CD4-positive, alpha-beta T cell (primary cell): ENCODE measurements around the gene DEF6. TPM values are rescaled to one million over a fixed set of nuclear protein-coding genes. Genes with fewer than 3 reads are reported as not detected.

ENCODE experiments used
- ATAC-seq: fragments of 200-7000 bp; cut with Tn5 transposase; one replicate; pipeline ENCODE4 v1.10.0; 2022; ENCODE audit warnings: mild to moderate bottlenecking; ENCODE audit not compliant: poor library complexity
- CTCF ChIA-PET: fragments of 350-600 bp; sonication (Branson Sonifier 250); formaldehyde crosslinking; loops from one replicate; lab custom pipeline; 2021; ENCODE audit warnings: antibody characterized with exemption, inconsistent platforms; lab: Charles Lee
- POLR2A ChIA-PET: fragments of 350-600 bp; sonication (Branson Sonifier 250); formaldehyde crosslinking; loops from one replicate; lab custom pipeline; 2021; ENCODE audit warnings: antibody characterized with exemption, inconsistent platforms; lab: Charles Lee
- DNase-seq, 14 experiments: peaks; one replicate each; pipeline ENCODE4 v3.0.0-alpha.2; 2013 to 2020; ENCODE audit warnings: mixed read lengths in 2 of 14
- H3K27ac ChIP-seq, 2 donors: one replicate each; pipeline versions ENCODE4 v1.5.1 to v1.7.0; 2013; ENCODE audit warnings: low read length in 2 of 2, low read depth in 1 of 2, mild to moderate bottlenecking in 1 of 2
- H3K27me3 ChIP-seq, 2 experiments: 1 replicate in 1 of 2; 2 replicates in 1 of 2; pipeline versions ENCODE4 v1.6.1 to v1.7.0; 2013; ENCODE audit warnings: low read length in 2 of 2, control low read depth in 1 of 2, mild to moderate bottlenecking in 1 of 2, moderate library complexity in 1 of 2; ENCODE audit not compliant: insufficient read depth in 2 of 2, control insufficient read depth in 1 of 2
- H3K36me3 ChIP-seq: one replicate; pipeline ENCODE4 v1.6.1; 2013; ENCODE audit warnings: low read length, control low read depth; ENCODE audit not compliant: insufficient read depth
- H3K4me1 ChIP-seq: one replicate; pipeline ENCODE4 v1.6.1; 2013; ENCODE audit warnings: low read length, control low read depth; ENCODE audit not compliant: insufficient read depth
- H3K4me3 ChIP-seq: one replicate; pipeline ENCODE4 v1.5.1; 2013; ENCODE audit warnings: mild to moderate bottlenecking, low read length, moderate library complexity
- H3K9me3 ChIP-seq, 2 experiments: 1 replicate in 1 of 2; 2 replicates in 1 of 2; pipeline versions ENCODE4 v1.6.1 to v1.7.0; 2013; ENCODE audit warnings: low read length in 2 of 2, mild to moderate bottlenecking in 2 of 2, control low read depth in 1 of 2, moderate library complexity in 1 of 2; ENCODE audit not compliant: control insufficient read depth in 1 of 2, insufficient read depth in 1 of 2
- H3K27ac Mint-ChIP-seq: one replicate; pipeline ENCODE4 v1.8.0; 2020; ENCODE audit warnings: mixed read lengths
- H3K27me3 Mint-ChIP-seq: one replicate; pipeline ENCODE4 v1.8.0; 2021; ENCODE audit warnings: mixed read lengths
- H3K36me3 Mint-ChIP-seq: one replicate; pipeline ENCODE4 v1.8.0; 2021; ENCODE audit warnings: low read depth, mixed read lengths
- H3K4me1 Mint-ChIP-seq: one replicate; pipeline ENCODE4 v1.8.0; 2021; ENCODE audit warnings: low read depth, mixed read lengths
- H3K4me3 Mint-ChIP-seq: one replicate; pipeline ENCODE4 v1.8.0; 2020; ENCODE audit warnings: mild to moderate bottlenecking, mixed read lengths
- H3K9me3 Mint-ChIP-seq: one replicate; pipeline ENCODE4 v1.8.0; 2020; ENCODE audit warnings: mixed read lengths
- intact Hi-C, 2 experiments: fragments of 100-400 bp; cut with DNase I in 1 of 2; cut with micrococcal nuclease in 1 of 2; formaldehyde crosslinking; loops; one replicate each; pipeline versions ENCODE4 v1.15.1 to v1.9.0; 2023 to 2025; cut with DNase I, micrococcal nuclease
- total RNA-seq, 174 experiments: library from RNA in 2 of 174; stranded (reverse) in 2 of 174; gene quantifications; one replicate each; pipeline ENCODE4 v1.2.3 and lab custom pipeline; 2021 to 2026
- TF ChIP-seq, protein P1 (sequence below): fragments of 200-600 bp; IDR thresholded peaks from one replicate; pipeline ENCODE4 v1.8.0; 2022; ENCODE audit warnings: antibody characterized with exemption, mild to moderate bottlenecking

The DEF6 gene
- total RNA-seq, 2 experiments from 2014 or later, result 209 to 212 TPM

DNA sequence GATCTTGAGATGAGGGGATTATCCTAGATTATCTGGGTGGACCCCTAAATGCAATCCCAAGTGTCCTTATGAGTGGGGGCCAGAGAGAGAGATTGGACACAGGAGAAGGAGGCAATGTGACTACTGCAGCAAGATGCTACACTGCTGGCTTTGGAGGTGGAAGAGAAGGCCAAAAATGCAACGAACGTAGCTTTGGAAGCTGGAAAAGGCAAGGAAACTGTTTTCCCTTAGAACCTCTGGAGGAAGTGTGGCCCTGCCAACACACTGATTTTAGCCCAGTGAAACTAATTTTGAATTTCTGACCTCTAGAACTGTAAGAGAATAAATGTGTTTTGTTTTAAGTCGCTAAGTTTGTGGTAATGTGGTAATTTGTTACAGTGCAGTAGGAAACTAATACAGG lies 60.5 kb downstream of the DEF6 start:
- ChIA-PET CTCF (no interaction called here), POLR2A (no interaction called here)
- Histone ChIP-seq H3K27me3 (no peaks in the 10 kb centered on the region), H3K36me3 (peaks cover 63% of the 10 kb centered on the region), H3K4me1 (peaks cover 36% of the 10 kb centered on the region), H3K4me3 (no peak overlapping the region), H3K9me3 (no peaks in the 10 kb centered on the region), H3K27ac (no peak overlapping the region)
- Mint-ChIP-seq H3K9me3 (no peaks in the 10 kb centered on the region), H3K27ac (no peak overlapping the region), H3K27me3 (no peaks in the 10 kb centered on the region), H3K4me3 (no peak overlapping the region), H3K36me3 (peaks cover 74% of the 10 kb centered on the region), H3K4me1 (peaks cover 82% of the 10 kb centered on the region)
- intact Hi-C loops, result no loop called here
- DNase-seq (no peak), ATAC-seq (no peak)
- TF ChIP-seq, protein P1, sequence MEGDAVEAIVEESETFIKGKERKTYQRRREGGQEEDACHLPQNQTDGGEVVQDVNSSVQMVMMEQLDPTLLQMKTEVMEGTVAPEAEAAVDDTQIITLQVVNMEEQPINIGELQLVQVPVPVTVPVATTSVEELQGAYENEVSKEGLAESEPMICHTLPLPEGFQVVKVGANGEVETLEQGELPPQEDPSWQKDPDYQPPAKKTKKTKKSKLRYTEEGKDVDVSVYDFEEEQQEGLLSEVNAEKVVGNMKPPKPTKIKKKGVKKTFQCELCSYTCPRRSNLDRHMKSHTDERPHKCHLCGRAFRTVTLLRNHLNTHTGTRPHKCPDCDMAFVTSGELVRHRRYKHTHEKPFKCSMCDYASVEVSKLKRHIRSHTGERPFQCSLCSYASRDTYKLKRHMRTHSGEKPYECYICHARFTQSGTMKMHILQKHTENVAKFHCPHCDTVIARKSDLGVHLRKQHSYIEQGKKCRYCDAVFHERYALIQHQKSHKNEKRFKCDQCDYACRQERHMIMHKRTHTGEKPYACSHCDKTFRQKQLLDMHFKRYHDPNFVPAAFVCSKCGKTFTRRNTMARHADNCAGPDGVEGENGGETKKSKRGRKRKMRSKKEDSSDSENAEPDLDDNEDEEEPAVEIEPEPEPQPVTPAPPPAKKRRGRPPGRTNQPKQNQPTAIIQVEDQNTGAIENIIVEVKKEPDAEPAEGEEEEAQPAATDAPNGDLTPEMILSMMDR, result no peak

DNA sequence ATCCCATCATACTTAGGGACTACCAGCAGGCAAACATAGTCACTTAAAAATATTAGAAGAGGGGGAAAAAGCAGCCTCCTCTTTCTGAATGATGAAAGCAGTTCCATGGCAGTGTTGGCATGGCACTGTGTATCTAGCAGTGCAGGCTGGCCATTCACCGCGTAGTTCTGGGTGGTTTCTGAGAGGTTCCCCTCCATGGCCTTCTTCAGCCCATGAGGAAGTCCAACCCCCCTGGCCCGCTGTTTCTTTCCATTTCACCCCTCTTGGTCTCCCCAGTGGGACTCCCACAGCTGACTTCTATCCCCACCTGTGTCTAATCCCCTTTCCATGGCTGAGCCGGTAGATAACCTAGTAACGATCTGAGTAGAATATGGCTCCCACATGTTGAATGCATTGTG lies 61.7 kb downstream of the DEF6 start:
- Histone ChIP-seq H3K4me1 (peaks cover 37% of the 10 kb centered on the region), H3K9me3 (no peaks in the 10 kb centered on the region), H3K36me3 (peaks cover 55% of the 10 kb centered on the region), H3K4me3 (no peak overlapping the region), H3K27me3 (no peaks in the 10 kb centered on the region), H3K27ac (no peak overlapping the region)
- no peak for DNase-seq
- POLR2A ChIA-PET, result no interaction called here
- Mint-ChIP-seq H3K4me3 (no peak overlapping the region), H3K27me3 (no peaks in the 10 kb centered on the region), H3K27ac (no peak overlapping the region), H3K9me3 (no peaks in the 10 kb centered on the region), H3K4me1 (peaks cover 84% of the 10 kb centered on the region), H3K36me3 (peaks cover 74% of the 10 kb centered on the region)
- intact Hi-C loops, result no loop called here
- ATAC-seq, result no peak
- TF ChIP-seq, protein P1, result no peak
- CTCF ChIA-PET, result no interaction called here

GRCh38 chr6:35359744-35360348 lies 62.2 kb downstream of the DEF6 start:
- DNase-seq (no peak), ATAC-seq (no peak)
- Mint-ChIP-seq H3K36me3 (peaks cover 69% of the 10 kb centered on the region), H3K9me3 (no peaks in the 10 kb centered on the region), H3K4me1 (peaks cover 79% of the 10 kb centered on the region), H3K27ac (peak overlapping the region; percentile 67), H3K27me3 (no peaks in the 10 kb centered on the region), H3K4me3 (no peak overlapping the region)
- intact Hi-C loops, result no loop called here
- no peak overlapping the region for H3K27ac ChIP-seq
- peaks cover 50% of the 10 kb centered on the region for H3K36me3 ChIP-seq
- POLR2A ChIA-PET, result interaction anchor here (1.0 to 1.2 kb wide), 2 partner anchors 8 to 11 kb away, joined by 3 to 4 read pairs; no protein-coding TSS in a partner anchor
- H3K9me3 ChIP-seq, result no peaks in the 10 kb centered on the region
- TF ChIP-seq, protein P1, result no peak
- peaks cover 37% of the 10 kb centered on the region for H3K4me1 ChIP-seq
- H3K4me3 ChIP-seq, result no peak overlapping the region
- no peaks in the 10 kb centered on the region for H3K27me3 ChIP-seq
- CTCF ChIA-PET, result interaction anchor here (0.5 kb wide), 1 partner anchor 18 kb away, joined by 3 read pairs; no protein-coding TSS in a partner anchor
